Stimulated activated CD4-positive, alpha-beta T cell treated with anti-CD3 and anti-CD28 coated beads, Interleukin-1b, Interleukin-23, amount 100 ng/mL, for 48 hours (primary cell): Measurements from ENCODE around the gene PRG2.
"Not testable (repeated sequence)": the region's sequence is repeated elsewhere in the genome, so short reads cannot be mapped to it uniquely, and the experiment has no call there.

Experiments
- DNase-seq: peaks from one replicate; pipeline ENCODE4 v3.0.0-alpha.2; 2020

PRG2 gene

GRCh38 chr11:57418131-57418530, 27.7 kb upstream of the PRG2 start:
- no peak for DNase-seq

GRCh38 chr11:57417056-57417455, 26.6 kb upstream of the PRG2 start:
- no peak for DNase-seq

GRCh38 chr11:57416436-57416835, 26.0 kb upstream of the PRG2 start:
- DNase-seq: no peak

- DNase-seq: no peak
Observed at GRCh38 chr11:57414612-57415212, 24.3 kb upstream of the PRG2 start.

GRCh38 chr11:57413681-57414080, 23.2 kb upstream of the PRG2 start:
- no peak for DNase-seq

- DNase-seq: no peak
Observed at GRCh38 chr11:57410287-57410686, 19.8 kb upstream of the PRG2 start.

- no peak for DNase-seq
Observed at GRCh38 chr11:57409321-57410100, 19.1 kb upstream of the PRG2 start.

- no peak for DNase-seq
Observed at GRCh38 chr11:57408771-57409170, 18.3 kb upstream of the PRG2 start.

- DNase-seq: no peak
Observed at GRCh38 chr11:57407941-57408475, 17.6 kb upstream of the PRG2 start.

GRCh38 chr11:57407010-57407920, 16.8 kb upstream of the PRG2 start:
- no peak for DNase-seq

GRCh38 chr11:57406337-57406904, 16.0 kb upstream of the PRG2 start:
- DNase-seq: peak; percentile 63

GRCh38 chr11:57405271-57405860, 14.9 kb upstream of the PRG2 start:
- DNase-seq: no peak

GRCh38 chr11:57403802-57404147, 13.3 kb upstream of the PRG2 start:
- DNase-seq: no peak

GRCh38 chr11:57403003-57403801, 12.8 kb upstream of the PRG2 start:
- DNase-seq: not testable (repeated sequence)

GRCh38 chr11:57402188-57403002, 11.9 kb upstream of the PRG2 start:
- no peak for DNase-seq

- DNase-seq: no peak
Observed at GRCh38 chr11:57399972-57400578, 9.6 kb upstream of the PRG2 start.

- no peak for DNase-seq
Observed at GRCh38 chr11:57399221-57399620, 8.8 kb upstream of the PRG2 start.

- no peak for DNase-seq
Observed at GRCh38 chr11:57397394-57397990, 7.0 kb upstream of the PRG2 start.

GRCh38 chr11:57396744-57397143, 6.3 kb upstream of the PRG2 start:
- DNase-seq: no peak
